ENCODE results near the gene MAK.
"Not testable (repeated sequence)": the region's sequence is repeated elsewhere in the genome, so short reads cannot be mapped to it uniquely, and the experiment has no call there.

Gene MAK

GRCh38 chr6:10756085-10756484 lies 82.3 kb downstream of the MAK start:
- no peak overlapping the region for H3K4me3 ChIP-seq (ENCODE audit: low read depth, low read length)
- TF ChIP-seq, protein P1, sequence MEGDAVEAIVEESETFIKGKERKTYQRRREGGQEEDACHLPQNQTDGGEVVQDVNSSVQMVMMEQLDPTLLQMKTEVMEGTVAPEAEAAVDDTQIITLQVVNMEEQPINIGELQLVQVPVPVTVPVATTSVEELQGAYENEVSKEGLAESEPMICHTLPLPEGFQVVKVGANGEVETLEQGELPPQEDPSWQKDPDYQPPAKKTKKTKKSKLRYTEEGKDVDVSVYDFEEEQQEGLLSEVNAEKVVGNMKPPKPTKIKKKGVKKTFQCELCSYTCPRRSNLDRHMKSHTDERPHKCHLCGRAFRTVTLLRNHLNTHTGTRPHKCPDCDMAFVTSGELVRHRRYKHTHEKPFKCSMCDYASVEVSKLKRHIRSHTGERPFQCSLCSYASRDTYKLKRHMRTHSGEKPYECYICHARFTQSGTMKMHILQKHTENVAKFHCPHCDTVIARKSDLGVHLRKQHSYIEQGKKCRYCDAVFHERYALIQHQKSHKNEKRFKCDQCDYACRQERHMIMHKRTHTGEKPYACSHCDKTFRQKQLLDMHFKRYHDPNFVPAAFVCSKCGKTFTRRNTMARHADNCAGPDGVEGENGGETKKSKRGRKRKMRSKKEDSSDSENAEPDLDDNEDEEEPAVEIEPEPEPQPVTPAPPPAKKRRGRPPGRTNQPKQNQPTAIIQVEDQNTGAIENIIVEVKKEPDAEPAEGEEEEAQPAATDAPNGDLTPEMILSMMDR (conservative IDR thresholded peaks at IDR 0.05; ENCODE audit: low read depth, low read length): no peak
- DNase-seq (ENCODE audit: low read depth): no peak

- DNase-seq (ENCODE audit: low read depth): not testable (repeated sequence)
Measured at GRCh38 chr6:10751757-10752156, 86.6 kb downstream of the MAK start.

DNA sequence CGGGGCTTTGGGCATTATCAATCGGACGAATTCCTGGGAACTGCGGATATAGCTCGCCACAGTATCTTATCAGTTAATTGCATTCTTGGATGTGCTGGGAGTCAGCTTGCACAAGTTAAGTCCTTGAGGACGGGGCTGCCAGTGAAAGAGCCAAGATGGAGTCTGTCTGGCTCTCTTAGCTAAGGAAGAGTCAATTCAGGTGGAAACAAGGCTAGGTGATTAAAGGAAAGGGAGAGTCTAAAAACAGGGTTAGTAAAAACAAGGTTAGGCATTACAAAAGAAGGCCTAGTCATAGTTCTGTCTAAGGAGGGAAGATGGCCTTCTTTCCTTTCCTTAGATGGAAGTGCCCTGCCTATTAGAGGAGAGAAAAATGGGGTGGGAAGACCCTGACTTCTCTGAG lies 87.8 kb downstream of the MAK start:
- not testable (repeated sequence) for H3K4me3 ChIP-seq (ENCODE audit: low read depth, low read length); DNase-seq (ENCODE audit: low read depth)

More at GRCh38 chr6:10751757-10752156, 86.6 kb downstream of the MAK start:
- not testable (repeated sequence) for H3K4me3 ChIP-seq (ENCODE audit: low read depth, low read length)

- DNase-seq (ENCODE audit: low read depth): no peak
- TF ChIP-seq, protein P1 (conservative IDR thresholded peaks at IDR 0.05; ENCODE audit: low read depth, low read length): no peak
- H3K4me3 ChIP-seq (ENCODE audit: low read depth, low read length): no peak overlapping the region
Measured at GRCh38 chr6:10749734-10750133, 88.6 kb downstream of the MAK start.

GRCh38 chr6:10747251-10747972 lies 90.9 kb downstream of the MAK start, which contains the start of gene TMEM14B:
Gene TMEM14B (plus strand): TSS chr6:10747805. CDS start chr6:10749246, 1,441 bp downstream.
- TF ChIP-seq, protein P1 (conservative IDR thresholded peaks at IDR 0.05; ENCODE audit: low read depth, low read length): no peak
- DNase-seq (ENCODE audit: low read depth): peak; percentile 97
- peak within 1 kb of the TSS; percentile 68 for H3K4me3 ChIP-seq (ENCODE audit: low read depth, low read length)

GRCh38 chr6:10746915-10747250 lies 91.5 kb downstream of the MAK start:
- DNase-seq (ENCODE audit: low read depth): no peak
- peak overlapping the region; percentile 68 for H3K4me3 ChIP-seq (ENCODE audit: low read depth, low read length)
- TF ChIP-seq, protein P1 (conservative IDR thresholded peaks at IDR 0.05; ENCODE audit: low read depth, low read length): no peak

- TF ChIP-seq, protein P1 (conservative IDR thresholded peaks at IDR 0.05; ENCODE audit: low read depth, low read length): no peak
- DNase-seq (ENCODE audit: low read depth): no peak
- no peak overlapping the region for H3K4me3 ChIP-seq (ENCODE audit: low read depth, low read length)
Measured at GRCh38 chr6:10745116-10745515, 93.2 kb downstream of the MAK start.

DNA sequence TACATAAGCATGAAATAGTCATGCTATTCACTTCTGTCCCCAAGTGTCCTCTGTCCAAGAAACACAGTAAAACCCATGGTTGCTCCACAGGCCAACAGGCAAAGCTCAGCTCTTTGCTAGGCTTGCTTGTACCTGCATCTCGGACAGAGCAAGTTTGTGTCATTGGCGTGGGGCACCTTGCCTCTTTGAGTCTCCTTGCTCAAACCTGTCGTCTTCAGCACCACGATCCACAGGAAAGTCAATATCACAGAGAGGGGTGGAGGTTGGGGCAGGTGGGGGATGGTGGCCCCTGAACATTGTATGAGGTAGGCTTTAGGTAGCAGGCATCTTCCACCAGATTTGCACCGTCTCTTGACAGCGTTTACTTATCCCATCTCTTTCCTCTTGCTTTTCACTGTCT lies 94.8 kb downstream of the MAK start:
- TF ChIP-seq, protein P1 (conservative IDR thresholded peaks at IDR 0.05; ENCODE audit: low read depth, low read length): no peak
- H3K4me3 ChIP-seq (ENCODE audit: low read depth, low read length): no peak overlapping the region
- no peak for DNase-seq (ENCODE audit: low read depth)
